Panc1 (cell line): ENCODE data around the gene CDH23. TPM values are rescaled to one million over a fixed set of nuclear protein-coding genes. Genes with fewer than 3 reads are reported as not detected.

Experiments
- ATAC-seq: fragments of 200-7000 bp; cut with Tn5 transposase; 2 replicates; pipeline ENCODE4 v1.9.1; 2020; ENCODE audit warnings: mild to moderate bottlenecking, moderate library complexity
- BruUV-seq: library from RNA; stranded (reverse); fragments of 400-500 nt; replicated peaks from 2 replicates; lab custom pipeline; 2021; lab: Mats Ljungman, UMichigan
- CTCF ChIA-PET: fragments of 300-600 bp; sonication (Branson Sonifier 250); formaldehyde crosslinking; loops from one replicate; lab custom pipeline; 2022; ENCODE audit warnings: antibody characterized with exemption; lab: Charles Lee
- POLR2A ChIA-PET: fragments of 300-600 bp; sonication (Branson Sonifier 250); formaldehyde crosslinking; loops from one replicate; lab custom pipeline; 2022; ENCODE audit warnings: antibody characterized with exemption; lab: Charles Lee
- DNase-seq: peaks from one replicate; pipeline ENCODE4 v3.0.0-alpha.2; 2010; ENCODE audit warnings: low read depth, low spot score
- H3K27ac ChIP-seq: 2 replicates; pipeline ENCODE4 v1.5.1; 2011; ENCODE audit warnings: mild to moderate bottlenecking, low read length, inconsistent platforms
- H3K27me3 ChIP-seq: fragments of 200-500 bp; sonication (Bioruptor generic); 2 replicates; pipeline ENCODE4 v1.6.0; 2014; ENCODE audit warnings: low read length, inconsistent platforms; ENCODE audit not compliant: control insufficient read depth, insufficient read depth
- H3K36me3 ChIP-seq: fragments of 200-500 bp; sonication (Bioruptor generic); 2 replicates; pipeline ENCODE4 v1.5.1; 2014; ENCODE audit warnings: inconsistent platforms, mild to moderate bottlenecking, low read length, moderate library complexity; ENCODE audit not compliant: control insufficient read depth, insufficient read depth
- H3K4me1 ChIP-seq: 2 replicates; pipeline ENCODE4 v1.5.1; 2011; ENCODE audit warnings: inconsistent platforms, mild to moderate bottlenecking, low read length, moderate library complexity; ENCODE audit not compliant: control insufficient read depth, insufficient read depth
- H3K4me3 ChIP-seq, 2 experiments: 2 replicates each; pipeline ENCODE4 v1.5.1; 2011 to 2012; ENCODE audit warnings: low read depth in 2 of 2, low read length in 2 of 2, mild to moderate bottlenecking in 2 of 2, inconsistent platforms in 1 of 2, moderate library complexity in 1 of 2
- H3K9me3 ChIP-seq: fragments of 200-500 bp; sonication (Bioruptor generic); 2 replicates; pipeline ENCODE4 v1.5.1; 2014; ENCODE audit warnings: low read depth, mild to moderate bottlenecking, inconsistent platforms, low read length, moderate library complexity; ENCODE audit not compliant: control insufficient read depth, insufficient read depth
- CTCF ChIP-seq: fragments of 450-650 bp; IDR thresholded peaks from 2 replicates; pipeline ENCODE4 v1.5.1; 2017; ENCODE audit warnings: mild to moderate bottlenecking
- POLR2AphosphoS5 ChIP-seq: IDR thresholded peaks from 2 replicates; pipeline ENCODE4 v1.6.1; 2012; ENCODE audit warnings: mild to moderate bottlenecking, low read depth, low read length, moderate library complexity
- REST ChIP-seq, 2 experiments: IDR thresholded peaks; 2 replicates each; pipeline ENCODE4 v1.6.1; 2011 to 2012; ENCODE audit warnings: low read depth in 2 of 2, control low read depth in 1 of 2, low read length in 1 of 2, mild to moderate bottlenecking in 1 of 2, moderate library complexity in 1 of 2; ENCODE audit not compliant: insufficient read depth in 1 of 2
- SIN3A ChIP-seq: IDR thresholded peaks from 2 replicates; pipeline ENCODE4 v1.6.1; 2012; ENCODE audit warnings: low read depth, mild to moderate bottlenecking, low read length, moderate library complexity, borderline replicate concordance; ENCODE audit not compliant: insufficient read depth
- TCF7L2 ChIP-seq: IDR thresholded peaks from 2 replicates; pipeline ENCODE4 v1.6.1; 2011; ENCODE audit warnings: mild to moderate bottlenecking, low read depth, low read length, inconsistent platforms
- in situ Hi-C: cut with HindIII; loops from 2 replicates; pipeline ENCODE4 v1.10.0; 2016; ENCODE audit warnings: low sequenced_read_pairs, low pct_unique_long_range_greater_than_20kb
- intact Hi-C: fragments of 100-400 bp; cut with micrococcal nuclease; formaldehyde crosslinking; loops from one replicate; pipeline ENCODE4 v1.10.0; 2022; ENCODE audit not compliant: unreplicated experiment
- total RNA-seq: library from RNA; stranded (reverse); gene quantifications from one replicate; pipeline ENCODE4 v1.2.1, GENCODE V29; 2021; ENCODE audit not compliant: unreplicated experiment

The CDH23 gene
- total RNA-seq, 1 experiment from 2014 or later, result 2.7 TPM

GRCh38 chr10:71812016-71812912 lies 415.5 kb downstream of the CDH23 start:
- BruUV-seq, result no TSS peak
- POLR2A ChIA-PET, result interaction anchor here (1.1 kb wide), 1 partner anchor 10 kb away, joined by 3 read pairs; no protein-coding TSS in a partner anchor

More at GRCh38 chr10:71812016-71812912, 415.5 kb downstream of the CDH23 start:
- ATAC-seq, result peak; percentile 72
- Histone ChIP-seq H3K27ac (peak overlapping the region; percentile 14; the same call in 1 of the 2 replicates), H3K4me3 (no peak overlapping the region), H3K36me3 (peaks cover 21% of the 10 kb centered on the region), H3K9me3 (no peaks in the 10 kb centered on the region), H3K27me3 (no peaks in the 10 kb centered on the region), H3K4me1 (peaks cover 49% of the 10 kb centered on the region)
- in situ Hi-C loops (no loop called here), intact Hi-C loops (loop anchor here (10.0 kb wide), 2 partner anchors 107 to 497 kb away; partner anchors contain the start of gene SLC29A3)
- CTCF ChIA-PET, result interaction anchor here (0.5 to 1.1 kb wide), 9 partner anchors 27 to 498 kb away, joined by 3 to 10 read pairs (median 3); no protein-coding TSS in a partner anchor
- no peak for DNase-seq
- TF ChIP-seq REST (IDR thresholded peaks at IDR 0.05; ENCODE audit: insufficient read depth in 1 of 2, low read depth in 2 of 2, low read length in 1 of 2), result no peak
- TF ChIP-seq POLR2AphosphoS5, result peak; percentile 59
- TF ChIP-seq TCF7L2, result no peak
- TF ChIP-seq CTCF, result peak; percentile 91; the same call in 1 of the 2 replicates
- no peak for TF ChIP-seq SIN3A
